Smooth muscle cell (in vitro differentiated cells): ENCODE data around the gene TTC7B. TPM values are rescaled to one million over a fixed set of nuclear protein-coding genes. Genes with fewer than 3 reads are reported as not detected.

Source experiments
- DNase-seq: peaks from one replicate; lab custom pipeline; 2025; ENCODE audit not compliant: unreplicated experiment; lab: John Stamatoyannopoulos, UW
- H2AFZ ChIP-seq: fragments of 200-600 bp; sonication (generic); 2 replicates; pipeline ENCODE4 v1.6.0; 2016; ENCODE audit warnings: antibody characterized with exemption, low read depth, mild to moderate bottlenecking
- H3F3A ChIP-seq: fragments of 200-600 bp; sonication (generic); 2 replicates; pipeline ENCODE4 v1.6.0; 2017; ENCODE audit warnings: antibody characterized with exemption, low read depth
- H3K27ac ChIP-seq: fragments of 200-600 bp; sonication (generic); 2 replicates; pipeline ENCODE4 v1.5.1; 2016; ENCODE audit warnings: low read depth, mild to moderate bottlenecking
- H3K27me3 ChIP-seq: fragments of 200-600 bp; sonication (generic); 2 replicates; pipeline ENCODE4 v1.6.1; 2016; ENCODE audit warnings: low read depth, mild to moderate bottlenecking
- H3K36me3 ChIP-seq: fragments of 200-600 bp; sonication (generic); 2 replicates; pipeline ENCODE4 v1.5.1; 2016; ENCODE audit warnings: low read depth
- H3K4me1 ChIP-seq: fragments of 200-600 bp; sonication (generic); 2 replicates; pipeline ENCODE4 v1.5.1; 2016; ENCODE audit warnings: low read depth
- H3K4me2 ChIP-seq: fragments of 200-600 bp; sonication (generic); 2 replicates; pipeline ENCODE4 v1.6.0; 2016; ENCODE audit warnings: mild to moderate bottlenecking
- H3K4me3 ChIP-seq: fragments of 200-600 bp; sonication (generic); 2 replicates; pipeline ENCODE4 v1.5.1; 2016; ENCODE audit warnings: mild to moderate bottlenecking
- H3K79me2 ChIP-seq: fragments of 200-600 bp; sonication (generic); 2 replicates; pipeline ENCODE4 v1.6.0; 2016; ENCODE audit warnings: low read depth, mild to moderate bottlenecking
- H3K9ac ChIP-seq: fragments of 200-600 bp; sonication (generic); 2 replicates; pipeline ENCODE4 v1.6.0; 2016; ENCODE audit warnings: low read depth
- H3K9me3 ChIP-seq: fragments of 200-600 bp; sonication (generic); replicated peaks from 2 replicates; pipeline ENCODE4 v1.5.1; 2016; ENCODE audit warnings: low read depth
- H4K20me1 ChIP-seq: fragments of 200-600 bp; sonication (generic); 2 replicates; pipeline ENCODE4 v1.6.0; 2016; ENCODE audit warnings: low read depth
- CTCF ChIP-seq: fragments of 200-600 bp; sonication (generic); IDR thresholded peaks from 2 replicates; pipeline ENCODE4 v1.5.1; 2017; ENCODE audit warnings: borderline replicate concordance, mild to moderate bottlenecking, antibody characterized with exemption; ENCODE audit not compliant: insufficient read depth, poor library complexity, severe bottlenecking
- WGBS: methylation state at CpG from one replicate; pipeline ENCODE4 v1.1.7; 2016; ENCODE audit warnings: low lambda C conversion rate; 5-methylcytosine and 5-hydroxymethylcytosine counted together
- polyA plus RNA-seq: library from polyadenylated mRNA; unstranded; fragments of >200 nt; fragmentation: Nextera tagmentation; extraction: Ambion mirVana; gene quantifications from 2 replicates; pipeline ENCODE4 v1.2.1, GENCODE V29; 2016
- total RNA-seq: library from RNA; depleted of rRNA; stranded (reverse); fragments of >200 nt; gene quantifications from 2 replicates; pipeline ENCODE4 v1.2.3, GENCODE V29; 2014

TTC7B gene
- total and polyA plus RNA-seq, 2 experiments from 2014 or later = 22.1 to 54.1 TPM

GRCh38 chr14:90611936-90612335, 204.3 kb downstream of the TTC7B start:
- Histone ChIP-seq H3K9ac (no peak overlapping the region), H3K79me2 (no peaks in the 10 kb centered on the region), H3K27me3 (no peaks in the 10 kb centered on the region), H3K4me3 (no peak overlapping the region), H3K27ac (no peak overlapping the region), H3K4me1 (peaks cover 21% of the 10 kb centered on the region), H2AFZ (no peak overlapping the region), H3K4me2 (no peak overlapping the region), H3K36me3 (no peaks in the 10 kb centered on the region), H4K20me1 (no peaks in the 10 kb centered on the region), H3F3A (no peaks in the 10 kb centered on the region), H3K9me3 (no peaks in the 10 kb centered on the region)
- DNase-seq = no peak
- TF ChIP-seq CTCF = no peak
- WGBS = 55% methylated on average over 3 of the region's 3 CpGs

- Histone ChIP-seq H3K27me3 (no peaks in the 10 kb centered on the region), H3K4me3 (no peak overlapping the region), H3K9me3 (no peaks in the 10 kb centered on the region), H3K4me2 (no peak overlapping the region), H4K20me1 (no peaks in the 10 kb centered on the region), H3K4me1 (peaks cover 17% of the 10 kb centered on the region), H3K27ac (no peak overlapping the region), H3K9ac (no peak overlapping the region), H3K79me2 (no peaks in the 10 kb centered on the region), H3F3A (no peaks in the 10 kb centered on the region), H2AFZ (no peak overlapping the region), H3K36me3 (no peaks in the 10 kb centered on the region)
- TF ChIP-seq CTCF = no peak
- DNase-seq = no peak
- 87% methylated on average over 7 of the region's 7 CpGs for WGBS
Observed at GRCh38 chr14:90611501-90611900, 204.7 kb downstream of the TTC7B start.

- H3K27ac ChIP-seq = no peak overlapping the region
- no peak overlapping the region for H2AFZ ChIP-seq
- peaks cover 8% of the 10 kb centered on the region for H3K4me1 ChIP-seq
- no peaks in the 10 kb centered on the region for H3K27me3 ChIP-seq
- no peak for DNase-seq
- H3K79me2 ChIP-seq = no peaks in the 10 kb centered on the region
- no peak overlapping the region for H3K9ac ChIP-seq
- no peak overlapping the region for H3K4me2 ChIP-seq
- TF ChIP-seq CTCF = no peak
- H3F3A ChIP-seq = no peaks in the 10 kb centered on the region
- H3K36me3 ChIP-seq = no peaks in the 10 kb centered on the region
- H3K9me3 ChIP-seq = no peaks in the 10 kb centered on the region
- no peaks in the 10 kb centered on the region for H4K20me1 ChIP-seq
- no peak overlapping the region for H3K4me3 ChIP-seq
- WGBS = 95% methylated on average over 10 of the region's 10 CpGs
Observed at GRCh38 chr14:90610346-90611040, 205.7 kb downstream of the TTC7B start.

- Histone ChIP-seq H3K79me2 (no peaks in the 10 kb centered on the region), H3K4me2 (no peak overlapping the region), H3K9ac (no peak overlapping the region), H3K27ac (no peak overlapping the region), H3K4me3 (no peak overlapping the region), H3K9me3 (no peaks in the 10 kb centered on the region), H3K36me3 (no peaks in the 10 kb centered on the region), H4K20me1 (no peaks in the 10 kb centered on the region), H3K4me1 (peaks cover 12% of the 10 kb centered on the region), H3F3A (no peaks in the 10 kb centered on the region), H2AFZ (no peak overlapping the region), H3K27me3 (no peaks in the 10 kb centered on the region)
- no peak for TF ChIP-seq CTCF
- 93% methylated on average over 2 of the region's 2 CpGs for WGBS
- DNase-seq = no peak
Observed at GRCh38 chr14:90609376-90609775, 206.9 kb downstream of the TTC7B start.
